GM12878 (cell line): ENCODE results near the gene C11orf16. TPM values are rescaled to one million over a fixed set of nuclear protein-coding genes. Genes with fewer than 3 reads are reported as not detected.

Experiments used
- EGR1 ChIP-seq, 2 experiments: IDR thresholded peaks; 1 replicate in 1 of 2; 2 replicates in 1 of 2; pipeline ENCODE4 v1.6.1; 2011 to 2012; ENCODE audit warnings: low read depth in 2 of 2, low read length in 2 of 2, borderline replicate concordance in 1 of 2, mild to moderate bottlenecking in 1 of 2, moderate library complexity in 1 of 2
- IRF4 ChIP-seq: IDR thresholded peaks from 2 replicates; pipeline ENCODE4 v1.6.1; 2011; ENCODE audit warnings: low read depth, low read length
- NFYB ChIP-seq: IDR thresholded peaks from 2 replicates; pipeline ENCODE4 v1.6.1; 2011; ENCODE audit warnings: low read depth, mild to moderate bottlenecking, low read length, improper control_type of control experiment, moderate library complexity; ENCODE audit not compliant: insufficient read depth
- NR2F1 ChIP-seq: fragments of 450-650 bp; conservative IDR thresholded peaks from 2 replicates; pipeline ENCODE4 v1.6.1; 2017; ENCODE audit warnings: mild to moderate bottlenecking
- RCOR1 ChIP-seq: conservative IDR thresholded peaks from 2 replicates; pipeline ENCODE4 v1.6.1; 2012; ENCODE audit warnings: low read depth, low read length, improper control_type of control experiment
- RELB ChIP-seq: fragments of 450-650 bp; IDR thresholded peaks from 2 replicates; pipeline ENCODE4 v1.6.1; 2017; ENCODE audit warnings: low read depth, mild to moderate bottlenecking, moderate library complexity
- SIN3A ChIP-seq: IDR thresholded peaks from 2 replicates; pipeline ENCODE4 v1.6.1; 2012; ENCODE audit warnings: low read depth, low read length, improper control_type of control experiment
- SIX5 ChIP-seq: IDR thresholded peaks from 2 replicates; pipeline ENCODE4 v1.6.1; 2011; ENCODE audit warnings: mild to moderate bottlenecking, low read depth, low read length, moderate library complexity; ENCODE audit not compliant: severe bottlenecking
- SUPT20H ChIP-seq: IDR thresholded peaks from 2 replicates; pipeline ENCODE4 v1.6.1; 2011; ENCODE audit warnings: low read depth, mild to moderate bottlenecking, low read length, moderate library complexity, borderline replicate concordance; ENCODE audit not compliant: control insufficient read depth
- TARDBP ChIP-seq: IDR thresholded peaks from 2 replicates; pipeline ENCODE4 v1.6.1; 2016; ENCODE audit warnings: borderline replicate concordance
- TCF3 ChIP-seq: IDR thresholded peaks from 2 replicates; pipeline ENCODE4 v1.6.1; 2012; ENCODE audit warnings: low read depth, mild to moderate bottlenecking, low read length, borderline replicate concordance; ENCODE audit not compliant: insufficient read depth
- WRNIP1 ChIP-seq: IDR thresholded peaks from 2 replicates; pipeline ENCODE4 v1.6.1; 2011; ENCODE audit warnings: low read depth, low read length, improper control_type of control experiment, borderline replicate concordance
- ZBED1 ChIP-seq: IDR thresholded peaks from 2 replicates; pipeline ENCODE4 v1.6.1; 2016; ENCODE audit warnings: borderline replicate concordance
- ZBTB40 ChIP-seq: fragments of 450-650 bp; IDR thresholded peaks from 2 replicates; pipeline ENCODE4 v1.6.1; 2016; ENCODE audit warnings: mild to moderate bottlenecking, moderate library complexity, borderline replicate concordance
- ZNF384 ChIP-seq: IDR thresholded peaks from 2 replicates; pipeline ENCODE4 v1.6.1; 2012; ENCODE audit warnings: low read depth, mild to moderate bottlenecking, low read length, improper control_type of control experiment, borderline replicate concordance
- polyA plus RNA-seq, 11 experiments: library from polyadenylated mRNA; depleted of rRNA in 4 of 11; unstranded in 6 of 11; stranded (reverse) in 5 of 11; fragments of >200 nt; fragmentation: Nextera tagmentation in 4 of 11; fragmentation: Illumina TruSeq in 1 of 11; extraction: Ambion mirVana in 4 of 11; extraction: Trizol in 1 of 11; gene quantifications; 1 replicate in 1 of 11; 2 replicates in 10 of 11; pipeline versions ENCODE4 v1.2.1 to v1.2.3, GENCODE V29; 2011 to 2016; ENCODE audit warnings: inconsistent platforms in 2 of 11, missing spikeins in 2 of 11, low read depth in 1 of 11
- total RNA-seq, 4 experiments: library from RNA; depleted of rRNA in 3 of 4; stranded (reverse); fragments of >200 nt in 3 of 4; fragmentation: Illumina TruSeq in 1 of 4; extraction: Trizol in 1 of 4; gene quantifications; 2 replicates each; pipeline versions ENCODE4 v1.2.1 to v1.2.3, GENCODE V29; 2013 to 2021
- TF ChIP-seq, protein P1 (sequence below): fragments of 450-650 bp; IDR thresholded peaks from 2 replicates; pipeline ENCODE4 v1.6.1; 2017; ENCODE audit warnings: antibody characterized with exemption, mild to moderate bottlenecking, moderate library complexity
- TF ChIP-seq, protein P2 (sequence below): IDR thresholded peaks from 2 replicates; pipeline ENCODE4 v1.6.1; 2011; ENCODE audit warnings: borderline replicate concordance, low read depth, mild to moderate bottlenecking, moderate library complexity, low read length; ENCODE audit not compliant: insufficient read depth, poor library complexity, severe bottlenecking

The C11orf16 gene
- total and polyA plus RNA-seq, 10 of the 15 experiments (the other 5 are each of a cell fraction or from before 2014, with no cell fraction given): 0.05 to 0.39 (median 0.32) TPM; not detected in 7

- no peak for TF ChIP-seq ZBTB40
- TF ChIP-seq NFYB: peak; percentile 32; the same call in 1 of the 2 replicates
- no peak for TF ChIP-seq SIX5
- no peak for TF ChIP-seq WRNIP1
- no peak for TF ChIP-seq RCOR1
- no peak for TF ChIP-seq NR2F1
- no peak for TF ChIP-seq ZBED1
- TF ChIP-seq TARDBP: no peak
- TF ChIP-seq, protein P1, sequence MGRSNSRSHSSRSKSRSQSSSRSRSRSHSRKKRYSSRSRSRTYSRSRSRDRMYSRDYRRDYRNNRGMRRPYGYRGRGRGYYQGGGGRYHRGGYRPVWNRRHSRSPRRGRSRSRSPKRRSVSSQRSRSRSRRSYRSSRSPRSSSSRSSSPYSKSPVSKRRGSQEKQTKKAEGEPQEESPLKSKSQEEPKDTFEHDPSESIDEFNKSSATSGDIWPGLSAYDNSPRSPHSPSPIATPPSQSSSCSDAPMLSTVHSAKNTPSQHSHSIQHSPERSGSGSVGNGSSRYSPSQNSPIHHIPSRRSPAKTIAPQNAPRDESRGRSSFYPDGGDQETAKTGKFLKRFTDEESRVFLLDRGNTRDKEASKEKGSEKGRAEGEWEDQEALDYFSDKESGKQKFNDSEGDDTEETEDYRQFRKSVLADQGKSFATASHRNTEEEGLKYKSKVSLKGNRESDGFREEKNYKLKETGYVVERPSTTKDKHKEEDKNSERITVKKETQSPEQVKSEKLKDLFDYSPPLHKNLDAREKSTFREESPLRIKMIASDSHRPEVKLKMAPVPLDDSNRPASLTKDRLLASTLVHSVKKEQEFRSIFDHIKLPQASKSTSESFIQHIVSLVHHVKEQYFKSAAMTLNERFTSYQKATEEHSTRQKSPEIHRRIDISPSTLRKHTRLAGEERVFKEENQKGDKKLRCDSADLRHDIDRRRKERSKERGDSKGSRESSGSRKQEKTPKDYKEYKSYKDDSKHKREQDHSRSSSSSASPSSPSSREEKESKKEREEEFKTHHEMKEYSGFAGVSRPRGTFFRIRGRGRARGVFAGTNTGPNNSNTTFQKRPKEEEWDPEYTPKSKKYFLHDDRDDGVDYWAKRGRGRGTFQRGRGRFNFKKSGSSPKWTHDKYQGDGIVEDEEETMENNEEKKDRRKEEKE: no peak
- TF ChIP-seq, protein P2, sequence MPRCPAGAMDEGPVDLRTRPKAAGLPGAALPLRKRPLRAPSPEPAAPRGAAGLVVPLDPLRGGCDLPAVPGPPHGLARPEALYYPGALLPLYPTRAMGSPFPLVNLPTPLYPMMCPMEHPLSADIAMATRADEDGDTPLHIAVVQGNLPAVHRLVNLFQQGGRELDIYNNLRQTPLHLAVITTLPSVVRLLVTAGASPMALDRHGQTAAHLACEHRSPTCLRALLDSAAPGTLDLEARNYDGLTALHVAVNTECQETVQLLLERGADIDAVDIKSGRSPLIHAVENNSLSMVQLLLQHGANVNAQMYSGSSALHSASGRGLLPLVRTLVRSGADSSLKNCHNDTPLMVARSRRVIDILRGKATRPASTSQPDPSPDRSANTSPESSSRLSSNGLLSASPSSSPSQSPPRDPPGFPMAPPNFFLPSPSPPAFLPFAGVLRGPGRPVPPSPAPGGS: no peak
- peak; percentile 65 for TF ChIP-seq RELB
- no peak for TF ChIP-seq SUPT20H
- TF ChIP-seq ZNF384: no peak
- no peak for TF ChIP-seq TCF3
- TF ChIP-seq EGR1 (IDR thresholded peaks at IDR 0.05; ENCODE audit: borderline replicate concordance in 1 of 2, low read depth in 2 of 2, low read length in 2 of 2): no peak
- TF ChIP-seq SIN3A: 0 out of 2 replicates have a peak, but pooled peaks have one; percentile 13
- no peak for TF ChIP-seq IRF4
Measured at GRCh38 chr11:8911029-8911823, 21.5 kb downstream of the C11orf16 start, which contains the start of gene AKIP1 (continued).
